ENCODE measurements around the gene HMX3. TPM values are rescaled to one million over a fixed set of nuclear protein-coding genes. Genes with fewer than 3 reads are reported as not detected.

The HMX3 gene
- total RNA-seq, result not detected in 2 replicates

GRCh38 chr10:123135415-123136141 lies at the start of gene HMX3:
HMX3 (plus strand) TSS chr10:123135970; CDS start chr10:123136051, 81 bp downstream.
- intact Hi-C loops (cut with micrococcal nuclease), result no loop called here

GRCh38 chr10:123086281-123086680 lies 49.5 kb upstream of the HMX3 start:
- intact Hi-C loops (cut with micrococcal nuclease), result no loop called here

GRCh38 chr10:123087348-123087747 lies 48.4 kb upstream of the HMX3 start:
- intact Hi-C loops (cut with micrococcal nuclease), result no loop called here

- intact Hi-C loops (cut with micrococcal nuclease), result no loop called here
Observed at GRCh38 chr10:123087786-123088185, 48.0 kb upstream of the HMX3 start.

- intact Hi-C loops (cut with micrococcal nuclease), result no loop called here
Observed at GRCh38 chr10:123092635-123093414, 42.9 kb upstream of the HMX3 start.

GRCh38 chr10:123093489-123093888 lies 42.3 kb upstream of the HMX3 start:
- intact Hi-C loops (cut with micrococcal nuclease), result no loop called here

- intact Hi-C loops (cut with micrococcal nuclease), result no loop called here
Observed at GRCh38 chr10:123096452-123096851, 39.3 kb upstream of the HMX3 start.

- intact Hi-C loops (cut with micrococcal nuclease), result no loop called here
Observed at GRCh38 chr10:123097039-123097438, 38.7 kb upstream of the HMX3 start.

- intact Hi-C loops (cut with micrococcal nuclease), result no loop called here
Observed at GRCh38 chr10:123100030-123100762, 35.6 kb upstream of the HMX3 start.

- intact Hi-C loops (cut with micrococcal nuclease), result no loop called here
Observed at GRCh38 chr10:123101872-123102271, 33.9 kb upstream of the HMX3 start.

- intact Hi-C loops (cut with micrococcal nuclease), result no loop called here
Observed at GRCh38 chr10:123102673-123103072, 33.1 kb upstream of the HMX3 start.

- intact Hi-C loops (cut with micrococcal nuclease), result no loop called here
Observed at GRCh38 chr10:123103944-123104343, 31.8 kb upstream of the HMX3 start.

- intact Hi-C loops (cut with micrococcal nuclease), result no loop called here
Observed at GRCh38 chr10:123109466-123109865, 26.3 kb upstream of the HMX3 start.

GRCh38 chr10:123117644-123118417 lies 17.9 kb upstream of the HMX3 start:
- intact Hi-C loops (cut with micrococcal nuclease), result no loop called here

GRCh38 chr10:123119081-123119480 lies 16.7 kb upstream of the HMX3 start:
- intact Hi-C loops (cut with micrococcal nuclease), result no loop called here

- intact Hi-C loops (cut with micrococcal nuclease), result no loop called here
Observed at GRCh38 chr10:123126246-123126645, 9.5 kb upstream of the HMX3 start.

- intact Hi-C loops (cut with micrococcal nuclease), result loop anchor here (5.0 kb wide), 1 partner anchor 253 kb away; no protein-coding TSS in a partner anchor
Observed at GRCh38 chr10:123129618-123130271, 6.0 kb upstream of the HMX3 start.

GRCh38 chr10:123132576-123133477 lies 2.9 kb upstream of the HMX3 start:
- intact Hi-C loops (cut with micrococcal nuclease), result loop anchor here (1.0 to 5.0 kb wide), 4 partner anchors 12 to 426 kb away; no protein-coding TSS in a partner anchor

All from T-helper 2 cell treated with Interferon-gamma antibody and Interleukin-4, amounts not matched to agents 100 ng/mL and 5 ng/mL, for 36 hours (primary cell).